ENCODE results near the gene FAM81A.

GRCh38 chr15:59536553-59536952, 98.6 kb downstream of the FAM81A start:
- no peak for TF ChIP-seq CTCF (IDR thresholded peaks at IDR 0.05)
- TF ChIP-seq EZH2phosphoT487 (IDR thresholded peaks at IDR 0.05): no peak
